HL-60 (cell line): ENCODE data around the gene USO1.
"Not testable (repeated sequence)": the region's sequence is repeated elsewhere in the genome, so short reads cannot be mapped to it uniquely, and the experiment has no call there.

Experiments used
- DNase-seq, 2 experiments: peaks; one replicate each; pipeline ENCODE4 v3.0.0-alpha.2; 2010 to 2020; ENCODE audit warnings: low read depth in 1 of 2, low spot score in 1 of 2
- H3K27ac ChIP-seq: fragments of 250-450 bp; sonication (Bioruptor Pico); replicated peaks from 2 replicates; pipeline ENCODE4 v1.5.1; 2020; ENCODE audit warnings: mild to moderate bottlenecking, moderate library complexity
- H3K27me3 ChIP-seq: fragments of 250-450 bp; sonication (Bioruptor Pico); 2 replicates; pipeline ENCODE4 v1.5.1; 2021; ENCODE audit warnings: mild to moderate bottlenecking, moderate library complexity; ENCODE audit not compliant: insufficient read depth, poor library complexity, severe bottlenecking
- H3K4me3 ChIP-seq: replicated peaks from 2 replicates; pipeline ENCODE4 v1.5.1; 2011; ENCODE audit warnings: mild to moderate bottlenecking, control low read depth, low read length; ENCODE audit not compliant: insufficient read depth
- CTCF ChIP-seq: IDR thresholded peaks from one replicate; pipeline ENCODE4 v1.5.1; 2011; ENCODE audit warnings: low read length, control low read depth, inconsistent platforms; ENCODE audit not compliant: insufficient read depth
- GABPA ChIP-seq: IDR thresholded peaks from 2 replicates; pipeline ENCODE4 v1.6.1; 2012; ENCODE audit warnings: low read depth
- POLR2AphosphoS5 ChIP-seq: IDR thresholded peaks from 2 replicates; pipeline ENCODE4 v1.6.1; 2012; ENCODE audit warnings: low read depth
- REST ChIP-seq: IDR thresholded peaks from 2 replicates; pipeline ENCODE4 v1.6.1; 2012; ENCODE audit warnings: low read depth; ENCODE audit not compliant: insufficient replicate concordance
- SPI1 ChIP-seq: IDR thresholded peaks from 2 replicates; pipeline ENCODE4 v1.6.1; 2012; ENCODE audit warnings: low read depth, mild to moderate bottlenecking, borderline replicate concordance

USO1 gene

GRCh38 chr4:75723163-75724065 lies 963 bp upstream of the USO1 start:
- Histone ChIP-seq H3K27me3 (no peaks in the 10 kb centered on the region), H3K4me3 (peak overlapping the region; percentile 48), H3K27ac (peak overlapping the region; percentile 80)
- DNase-seq = no peak
- TF ChIP-seq SPI1 (no peak), REST (no peak), GABPA (no peak), CTCF (no peak), POLR2AphosphoS5 (no peak)

GRCh38 chr4:75724867-75725724 lies 719 bp downstream of the USO1 start:
- TF ChIP-seq GABPA = no peak
- no peak for TF ChIP-seq POLR2AphosphoS5
- TF ChIP-seq CTCF = no peak
- no peak for TF ChIP-seq SPI1
- no peak for TF ChIP-seq REST
- H3K4me3 ChIP-seq = peak overlapping the region; percentile 98
- peak; percentile 41 to 61 for DNase-seq
- H3K27me3 ChIP-seq = no peaks in the 10 kb centered on the region
- peak overlapping the region; percentile 80 for H3K27ac ChIP-seq

- not testable (repeated sequence) for H3K27me3 ChIP-seq, DNase-seq, H3K27ac ChIP-seq
- peak overlapping the region; percentile 98; the same call in 1 of the 2 replicates for H3K4me3 ChIP-seq
Measured at GRCh38 chr4:75725942-75726538, 1.7 kb downstream of the USO1 start.

GRCh38 chr4:75726577-75726976 lies 2.2 kb downstream of the USO1 start:
- Histone ChIP-seq H3K27ac (no peak overlapping the region), H3K4me3 (no peak overlapping the region), H3K27me3 (no peaks in the 10 kb centered on the region)
- TF ChIP-seq GABPA (no peak), REST (no peak)
- no peak for DNase-seq
